ENCODE results near the gene WSCD1.

WSCD1 gene

GRCh38 chr17:6059406-6059805 is 10.8 kb upstream of the WSCD1 start:
- no peak for DNase-seq (ENCODE audit: low read depth in 2 of 2)

GRCh38 chr17:6061290-6061689 is 8.9 kb upstream of the WSCD1 start:
- DNase-seq (ENCODE audit: low read depth in 2 of 2), result no peak

GRCh38 chr17:6064868-6065267 is 5.3 kb upstream of the WSCD1 start:
- no peak for DNase-seq (ENCODE audit: low read depth in 2 of 2)

GRCh38 chr17:6065351-6065750 is 4.8 kb upstream of the WSCD1 start:
- DNase-seq (ENCODE audit: low read depth in 2 of 2), result no peak

- DNase-seq (ENCODE audit: low read depth in 2 of 2), result no peak
Observed at GRCh38 chr17:6066183-6066948, 3.8 kb upstream of the WSCD1 start.

GRCh38 chr17:6067060-6067459 is 3.1 kb upstream of the WSCD1 start:
- no peak for DNase-seq (ENCODE audit: low read depth in 2 of 2)

DNA sequence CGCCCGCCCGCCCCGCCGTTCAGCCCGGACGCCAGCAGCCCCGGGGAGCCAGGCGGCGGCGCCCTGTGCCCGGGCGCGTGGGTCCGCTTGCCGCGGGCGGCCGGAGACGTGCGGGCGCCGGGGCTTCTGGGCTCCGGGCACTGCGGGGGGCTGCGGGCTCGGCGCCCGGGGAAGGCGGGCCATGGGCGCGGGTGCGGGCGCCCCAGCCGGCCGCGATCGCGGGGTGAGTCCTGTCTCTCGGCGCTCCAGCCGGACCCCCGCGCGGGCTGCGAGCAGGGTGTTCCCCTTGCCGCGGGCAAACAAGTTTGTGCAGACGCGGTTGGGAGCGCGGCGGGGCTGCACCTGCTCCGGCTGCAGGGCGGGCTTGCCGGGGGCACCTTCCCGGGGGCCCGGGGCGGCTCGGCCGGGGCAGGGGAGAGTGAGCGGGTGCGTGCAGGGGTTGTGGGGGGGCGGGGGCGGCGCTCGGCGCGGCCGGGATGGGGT is 292 bp downstream of the WSCD1 start:
- no peak for DNase-seq (ENCODE audit: low read depth in 2 of 2)

DNA sequence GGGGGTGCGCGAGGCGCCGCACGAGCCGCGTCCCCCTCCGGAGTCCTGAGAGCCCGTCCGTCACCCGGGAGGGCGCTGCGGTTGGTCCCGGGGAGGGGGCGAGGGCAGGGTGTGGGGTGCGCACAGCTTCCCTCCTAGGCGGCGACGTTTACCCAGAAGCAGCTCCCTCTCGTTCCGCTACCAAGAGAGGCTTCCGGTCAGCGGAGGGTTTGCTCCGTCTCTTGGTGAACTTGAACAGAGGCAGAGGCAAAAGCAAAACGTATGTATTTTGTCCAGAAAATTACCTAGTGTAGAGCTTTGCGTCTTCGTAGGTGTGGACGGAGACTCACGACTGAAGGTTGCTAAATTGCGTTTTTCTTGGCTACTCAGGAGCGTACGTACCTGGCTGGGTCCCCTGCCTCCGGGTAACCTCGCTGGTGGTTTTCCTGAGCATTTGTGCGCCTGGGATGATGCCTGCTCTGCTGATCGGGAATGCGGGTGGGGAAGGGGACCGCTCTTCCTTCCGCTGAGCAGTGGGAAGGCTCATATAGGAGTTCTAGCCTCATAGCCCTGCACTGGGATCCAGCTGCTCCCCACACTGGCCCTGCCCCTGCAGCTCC is 833 bp downstream of the WSCD1 start:
- no peak for DNase-seq (ENCODE audit: low read depth in 2 of 2)

- no peak for DNase-seq (ENCODE audit: low read depth in 2 of 2)
Observed at GRCh38 chr17:6071528-6072065, 1.4 kb downstream of the WSCD1 start.

DNA sequence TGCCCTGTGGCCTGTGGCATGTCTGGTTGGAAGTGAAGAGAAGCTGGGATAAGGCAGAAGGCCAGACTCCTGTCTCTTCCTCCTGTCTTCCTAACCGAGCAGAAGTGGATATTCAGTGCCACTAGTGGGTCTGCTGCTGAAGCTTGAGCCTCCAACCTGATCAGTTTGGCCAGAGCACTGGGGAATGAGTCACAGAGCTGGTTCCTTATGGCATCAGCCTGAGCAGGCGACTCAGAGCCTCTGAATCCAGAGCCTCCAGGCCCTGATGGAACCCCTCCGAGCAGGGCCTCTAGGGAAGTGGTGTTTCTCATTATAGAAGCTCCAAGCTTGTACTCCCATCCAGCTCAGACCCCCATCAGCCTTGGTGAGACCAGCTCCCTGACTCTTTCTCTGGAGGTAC is 2.0 kb downstream of the WSCD1 start:
- DNase-seq (ENCODE audit: low read depth in 2 of 2), result no peak

GRCh38 chr17:6072611-6073010 is 2.4 kb downstream of the WSCD1 start:
- no peak for DNase-seq (ENCODE audit: low read depth in 2 of 2)

DNA sequence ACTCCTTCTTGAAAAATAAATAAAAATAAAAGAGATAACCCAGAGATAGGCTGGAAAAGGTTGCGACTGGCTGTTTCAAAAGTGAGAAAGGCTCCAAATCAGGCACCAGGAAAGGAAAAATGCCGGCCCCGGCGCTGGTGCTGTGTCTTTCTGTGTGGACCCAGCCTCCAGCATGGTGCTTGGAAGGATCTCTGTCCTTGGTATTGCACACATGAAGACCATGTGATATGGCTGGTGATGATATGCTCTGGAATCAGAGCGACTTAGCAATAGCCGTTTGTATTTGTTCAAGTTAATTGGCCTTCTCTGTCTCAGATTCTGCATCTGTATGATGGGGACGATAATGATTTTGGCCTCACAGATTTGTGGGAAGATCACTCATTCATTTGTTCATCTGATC is 3.4 kb downstream of the WSCD1 start:
- no peak for DNase-seq (ENCODE audit: low read depth in 2 of 2)

DNA sequence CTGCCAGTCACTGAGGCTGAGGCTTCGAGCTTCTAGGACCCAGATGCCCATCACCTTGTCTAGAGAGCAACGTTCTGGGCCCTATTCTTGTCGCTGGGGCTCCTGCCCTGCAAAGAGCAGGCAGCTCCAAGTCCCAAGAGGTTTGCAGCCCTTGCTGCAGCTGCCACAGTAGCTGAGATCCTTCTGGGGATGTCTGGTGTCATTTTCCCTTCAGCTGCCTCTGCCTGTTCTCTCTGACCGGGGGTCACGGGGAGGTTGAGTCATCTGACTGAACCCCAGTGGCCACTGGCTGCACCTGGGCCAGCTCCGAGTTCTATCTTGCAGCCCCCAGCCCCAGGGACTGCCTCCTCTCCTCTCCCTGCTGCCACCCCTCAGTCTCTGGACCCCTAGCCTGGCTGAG is 4.9 kb downstream of the WSCD1 start:
- no peak for DNase-seq (ENCODE audit: low read depth in 2 of 2)

DNA sequence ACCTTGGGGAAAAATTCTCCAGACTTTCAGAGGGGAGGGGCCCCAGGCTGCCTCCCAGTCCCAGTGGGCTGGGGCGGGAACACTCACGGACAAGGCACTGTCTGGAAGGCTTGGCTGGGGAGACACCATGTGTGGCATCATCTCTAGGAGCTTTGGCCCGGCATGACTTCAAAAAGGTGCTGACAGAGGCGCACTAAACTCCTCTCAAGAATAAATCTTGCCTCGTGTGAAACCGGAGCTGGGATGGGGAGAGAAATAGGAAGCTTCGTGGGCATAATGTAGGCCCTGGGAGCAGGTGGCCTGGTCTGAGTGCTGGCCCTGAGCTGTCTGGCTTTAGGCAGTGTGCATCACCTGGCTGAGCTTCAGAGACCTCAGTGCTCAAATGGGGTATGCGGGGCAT is 5.7 kb downstream of the WSCD1 start:
- DNase-seq (ENCODE audit: low read depth in 2 of 2), result no peak

GRCh38 chr17:6077752-6078151 is 7.6 kb downstream of the WSCD1 start:
- DNase-seq (ENCODE audit: low read depth in 2 of 2), result no peak

GRCh38 chr17:6078458-6078871 is 8.3 kb downstream of the WSCD1 start:
- no peak for DNase-seq (ENCODE audit: low read depth in 2 of 2)

GRCh38 chr17:6079155-6079888 is 9.1 kb downstream of the WSCD1 start:
- no peak for DNase-seq (ENCODE audit: low read depth in 2 of 2)

DNA sequence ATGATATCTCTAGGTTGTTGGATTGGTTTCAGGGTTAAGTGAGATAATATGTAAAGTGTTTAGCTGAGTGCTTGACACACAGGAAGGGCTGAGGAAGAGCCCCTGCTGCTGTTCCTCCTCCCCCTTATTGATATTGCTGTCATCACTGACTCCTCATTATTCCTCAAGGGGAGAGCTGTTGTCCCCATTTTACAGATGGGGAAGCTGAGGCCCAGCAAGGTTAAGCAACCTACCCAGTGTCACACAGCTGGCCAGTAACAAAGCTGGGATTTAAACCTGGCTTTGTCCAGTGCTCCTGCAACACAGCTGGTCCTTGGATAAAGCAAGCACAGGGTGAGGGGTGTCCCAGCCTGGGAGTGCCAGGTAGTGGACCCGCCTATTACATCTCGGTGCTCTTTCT is 9.8 kb downstream of the WSCD1 start:
- DNase-seq (ENCODE audit: low read depth in 2 of 2), result no peak

- no peak for DNase-seq (ENCODE audit: low read depth in 2 of 2)
Observed at GRCh38 chr17:6080711-6081430, 10.7 kb downstream of the WSCD1 start.

- DNase-seq (ENCODE audit: low read depth in 2 of 2), result no peak
Observed at GRCh38 chr17:6082335-6082734, 12.2 kb downstream of the WSCD1 start.

DNA sequence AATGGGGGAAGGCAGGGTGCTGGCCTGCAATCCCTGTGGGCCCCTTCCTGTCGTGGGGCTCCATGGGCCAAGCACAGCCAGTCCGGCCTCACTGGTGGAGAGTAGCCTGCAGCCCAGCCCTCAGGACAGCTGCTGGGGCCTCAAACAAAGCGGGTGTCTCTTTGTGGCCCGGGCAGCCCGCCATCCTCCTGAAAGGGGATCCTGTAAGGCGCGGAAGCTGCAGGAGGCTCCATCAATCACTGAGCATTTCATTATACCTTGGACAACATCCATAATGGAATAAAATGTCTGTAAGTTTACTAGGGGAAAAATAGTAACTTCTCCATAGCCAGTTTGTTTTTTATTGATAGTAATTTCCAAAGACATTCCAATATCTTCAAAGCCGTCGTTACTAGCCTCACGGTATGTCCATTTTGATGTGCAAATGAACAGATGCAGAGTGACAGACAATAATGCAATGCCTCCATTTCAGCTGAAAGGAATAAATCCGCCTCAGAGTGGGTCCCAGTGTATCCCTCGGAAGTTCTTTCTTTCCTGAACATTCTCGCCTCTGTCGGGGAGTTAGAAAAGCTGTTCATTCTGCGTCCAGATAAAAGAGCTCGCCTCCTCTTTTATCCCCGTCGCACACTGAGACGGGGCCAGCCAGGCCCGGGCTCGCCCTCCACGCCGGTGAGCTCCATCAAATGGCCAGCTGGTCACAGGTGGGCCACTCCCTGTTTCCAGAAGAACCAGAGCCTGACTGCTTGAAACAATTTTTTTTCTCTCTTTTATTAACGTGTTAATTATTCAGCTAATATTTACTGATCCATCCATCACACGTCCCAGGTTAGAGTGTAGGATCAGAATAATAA is 14.4 kb downstream of the WSCD1 start:
- no peak for DNase-seq (ENCODE audit: low read depth in 2 of 2)

Measured in stimulated activated CD8-positive, alpha-beta memory T cell treated with anti-CD3 and anti-CD28 coated beads, Interleukin-7, amount 100 ng/mL, for 1 hour (primary cell).